Thyroid gland (tissue), 4 donors: ENCODE measurements around the gene BZW2.

Source experiments
- POLR2A ChIP-seq, 2 donors: fragments of 450-650 bp; IDR thresholded peaks; one replicate each; pipeline ENCODE4 v1.6.1; 2017; ENCODE audit warnings: antibody characterized with exemption in 2 of 2, mild to moderate bottlenecking in 2 of 2, moderate library complexity in 1 of 2
- TF ChIP-seq, protein P1 (sequence below), 6 experiments: fragments of 200-600 bp in 3 of 6; fragments of 450-650 bp in 3 of 6; sonication (generic) in 3 of 6; IDR thresholded peaks; one replicate each; pipeline ENCODE4 v1.5.1; 2016 to 2019; ENCODE audit warnings: antibody characterized with exemption in 6 of 6, mild to moderate bottlenecking in 2 of 6, inconsistent platforms in 1 of 6, moderate library complexity in 1 of 6

DNA sequence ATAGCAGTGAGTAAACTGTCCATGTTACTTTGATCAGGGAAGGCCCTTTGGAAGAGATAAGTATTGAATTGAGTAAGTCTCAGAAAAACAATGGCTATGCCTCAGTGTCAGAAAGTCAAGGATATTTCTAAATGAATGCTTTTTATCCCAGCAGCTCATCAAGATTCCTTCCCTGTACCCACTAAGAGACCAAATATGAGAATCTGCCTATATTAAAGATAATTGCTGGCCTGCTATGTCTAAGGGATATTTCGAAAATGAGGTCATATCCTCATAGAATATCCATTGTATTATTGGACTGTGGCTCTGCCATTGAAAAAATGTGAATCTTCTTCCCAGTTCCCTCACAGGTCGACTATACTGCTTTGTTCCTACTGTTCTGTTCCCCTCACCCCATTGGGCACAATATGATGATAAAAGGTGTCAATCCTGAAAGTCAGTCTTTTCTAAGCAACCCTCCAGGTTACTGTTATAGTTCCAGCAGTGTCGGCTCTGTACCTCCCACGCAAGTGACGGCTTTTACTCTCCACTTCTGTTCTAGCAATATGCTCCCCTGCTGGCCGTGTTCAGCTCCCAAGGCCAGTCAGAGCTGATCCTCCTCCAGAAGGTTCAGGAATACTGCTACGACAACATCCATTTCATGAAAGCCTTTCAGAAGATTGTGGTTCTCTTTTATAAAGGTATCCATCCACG is 51.7 kb downstream of the BZW2 start:
- TF ChIP-seq, protein P1, sequence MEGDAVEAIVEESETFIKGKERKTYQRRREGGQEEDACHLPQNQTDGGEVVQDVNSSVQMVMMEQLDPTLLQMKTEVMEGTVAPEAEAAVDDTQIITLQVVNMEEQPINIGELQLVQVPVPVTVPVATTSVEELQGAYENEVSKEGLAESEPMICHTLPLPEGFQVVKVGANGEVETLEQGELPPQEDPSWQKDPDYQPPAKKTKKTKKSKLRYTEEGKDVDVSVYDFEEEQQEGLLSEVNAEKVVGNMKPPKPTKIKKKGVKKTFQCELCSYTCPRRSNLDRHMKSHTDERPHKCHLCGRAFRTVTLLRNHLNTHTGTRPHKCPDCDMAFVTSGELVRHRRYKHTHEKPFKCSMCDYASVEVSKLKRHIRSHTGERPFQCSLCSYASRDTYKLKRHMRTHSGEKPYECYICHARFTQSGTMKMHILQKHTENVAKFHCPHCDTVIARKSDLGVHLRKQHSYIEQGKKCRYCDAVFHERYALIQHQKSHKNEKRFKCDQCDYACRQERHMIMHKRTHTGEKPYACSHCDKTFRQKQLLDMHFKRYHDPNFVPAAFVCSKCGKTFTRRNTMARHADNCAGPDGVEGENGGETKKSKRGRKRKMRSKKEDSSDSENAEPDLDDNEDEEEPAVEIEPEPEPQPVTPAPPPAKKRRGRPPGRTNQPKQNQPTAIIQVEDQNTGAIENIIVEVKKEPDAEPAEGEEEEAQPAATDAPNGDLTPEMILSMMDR (IDR thresholded peaks at IDR 0.05), result no peak
- TF ChIP-seq POLR2A (IDR thresholded peaks at IDR 0.05), result no peak
